ENCODE results near the gene UNC13C. TPM values are rescaled to one million over a fixed set of nuclear protein-coding genes. Genes with fewer than 3 reads are reported as not detected.

Gene UNC13C
- total and polyA plus RNA-seq, 2 donors (not counting 3 experiments of a cell fraction or from before 2014, with no cell fraction given), result not detected

GRCh38 chr15:54119051-54119450 is 140.8 kb downstream of the UNC13C start:
- intact Hi-C loops (cut with micrococcal nuclease), result no loop called here
- Histone ChIP-seq H2AFZ (ENCODE audit: low read depth, low read length) (no peak overlapping the region), H3K4me3 (replicated peaks in 1 of 3; ENCODE audit: insufficient read depth in 1 of 3, low read depth in 1 of 3, low read length in 3 of 3) (no peak overlapping the region), H3K9ac (replicated peaks; ENCODE audit: extremely low read depth, insufficient read depth, low read length) (no peak overlapping the region), H3K4me2 (ENCODE audit: insufficient read depth, low read length) (no peak overlapping the region), H3K79me2 (ENCODE audit: control insufficient read depth, insufficient read depth, low read length) (no peaks in the 10 kb centered on the region), H4K20me1 (replicated peaks; ENCODE audit: control insufficient read depth, extremely low read depth, insufficient read depth, low read length) (no peaks in the 10 kb centered on the region), H3K9me3 (replicated peaks; ENCODE audit: control insufficient read depth, insufficient read depth, low read length) (no peaks in the 10 kb centered on the region), H3K27me3 (ENCODE audit: control insufficient read depth in 2 of 2, insufficient read depth in 2 of 2, low read length in 2 of 2) (no peaks in the 10 kb centered on the region), H3K36me3 (ENCODE audit: control insufficient read depth in 2 of 2, extremely low read depth in 1 of 2, insufficient read depth in 2 of 2, low read length in 2 of 2) (no peaks in the 10 kb centered on the region), H3K4me1 (ENCODE audit: control insufficient read depth, extremely low read depth, insufficient read depth, low read length) (no peaks in the 10 kb centered on the region), H3K9me1 (replicated peaks; ENCODE audit: control insufficient read depth, extremely low read depth, insufficient read depth, low read length) (no peaks in the 10 kb centered on the region), H3K27ac (ENCODE audit: insufficient read depth, low read depth, low read length) (no peak overlapping the region)
- DNase-seq (ENCODE audit: low read depth, low spot score) (no peak), FAIRE-seq (no peak)
- no TSS peak for BruUV-seq (replicated peaks)
- dilution Hi-C loops (cut with MboI; ENCODE audit: extremely low pct_ligation_motif_present, low sequenced_read_pairs), result no loop called here
- no peak for TF ChIP-seq POLR2AphosphoS5 (IDR thresholded peaks at IDR 0.05; ENCODE audit: insufficient read depth, low read depth, low read length)
- TF ChIP-seq CTCF (IDR thresholded peaks at IDR 0.05; ENCODE audit: extremely low read depth in 1 of 2, insufficient read depth in 1 of 2, low read depth in 1 of 2, low read length in 2 of 2), result no peak
- TF ChIP-seq POLR2A (IDR thresholded peaks at IDR 0.05; ENCODE audit: low read depth, low read length), result no peak
- no peak for TF ChIP-seq MAX (IDR thresholded peaks at IDR 0.05; ENCODE audit: insufficient read depth, insufficient read length)
- no peak for TF ChIP-seq FOS (IDR thresholded peaks at IDR 0.05; ENCODE audit: borderline replicate concordance, insufficient read depth, low read length)
- TF ChIP-seq EZH2 (IDR thresholded peaks at IDR 0.05; ENCODE audit: borderline replicate concordance, low read depth, low read length, severe bottlenecking), result no peak
- TF ChIP-seq GATA2 (IDR thresholded peaks at IDR 0.05; ENCODE audit: insufficient read depth, insufficient read length, low read depth, low read length), result no peak
- TF ChIP-seq MYC (IDR thresholded peaks at IDR 0.05; ENCODE audit: low read depth, low read length), result no peak
- TF ChIP-seq JUN (IDR thresholded peaks at IDR 0.05; ENCODE audit: borderline replicate concordance, insufficient read depth, insufficient read length, low read depth), result no peak
- POLR2A ChIA-PET, result no interaction called here
- CTCF ChIA-PET, result no interaction called here

Data from endothelial cell of umbilical vein (primary cell).